Fibroblast of lung (primary cell): ENCODE data around the gene SNRNP200.

ENCODE experiments used
- CTCF ChIP-seq, 2 donors: IDR thresholded peaks in 1 of 2; conservative IDR thresholded peaks in 1 of 2; 1 replicate in 1 of 2; 2 replicates in 1 of 2; pipeline ENCODE4 v1.5.1; 2011 to 2012; ENCODE audit warnings: low read length in 2 of 2, control low read depth in 1 of 2, inconsistent platforms in 1 of 2, low read depth in 1 of 2, mild to moderate bottlenecking in 1 of 2
- EZH2 ChIP-seq: IDR thresholded peaks from 2 replicates; pipeline ENCODE4 v1.5.1; 2012; ENCODE audit warnings: low read length, control low read depth, mild to moderate bottlenecking; ENCODE audit errors: missing control alignments

DNA sequence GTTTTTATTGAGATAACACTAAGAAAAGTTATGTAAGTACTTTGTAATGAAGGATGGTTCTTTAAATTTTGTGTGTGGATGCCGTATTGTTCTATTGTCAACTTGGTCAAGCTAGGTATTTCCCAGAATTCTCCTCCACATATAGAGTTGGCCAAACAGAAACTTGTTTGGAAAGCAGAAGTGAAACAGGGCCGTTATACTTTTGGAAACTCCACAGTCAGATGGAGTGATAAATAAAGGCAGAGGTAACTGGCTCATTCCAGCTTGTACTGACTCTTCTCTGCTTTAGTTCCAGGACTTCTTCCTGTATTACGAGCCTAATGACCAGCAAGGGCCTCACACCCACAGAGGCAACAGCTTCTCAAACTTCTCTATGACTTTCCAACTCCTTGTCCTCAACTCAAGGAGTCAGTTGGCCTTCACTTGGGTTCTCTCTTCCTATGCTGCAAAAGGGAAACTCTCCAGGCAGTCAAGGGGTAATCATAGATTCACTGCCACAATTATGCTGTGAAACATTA, 80.3 kb downstream of the SNRNP200 start:
- no peak for TF ChIP-seq CTCF (conservative IDR thresholded peaks at IDR 0.05 in 1 of 2, IDR thresholded peaks at IDR 0.05 in 1 of 2; ENCODE audit: low read depth in 1 of 2, low read length in 2 of 2)
- no peak for TF ChIP-seq EZH2
